ENCODE results near the gene ZFYVE28.

The ZFYVE28 gene

GRCh38 chr4:2441393-2442174, 23.1 kb upstream of the ZFYVE28 start:
- ChIA-PET POLR2A (interaction anchor here (0.7 to 2.1 kb wide), 4 partner anchors 14 to 558 kb away, joined by 3 to 9 read pairs (median 3); partner anchors contain the start of gene RNF4), CTCF (interaction anchor here (0.7 to 2.3 kb wide), 8 partner anchors 10 to 223 kb away, joined by 3 to 18 read pairs (median 4); partner anchors contain the start of gene RNF4)
- no peak for TF ChIP-seq ELF4 (IDR thresholded peaks at IDR 0.05)
- no peak for TF ChIP-seq CTBP1 (IDR thresholded peaks at IDR 0.05; ENCODE audit: borderline replicate concordance)
- no peak for TF ChIP-seq ARNT (IDR thresholded peaks at IDR 0.05)
- no peak for TF ChIP-seq HDGF (IDR thresholded peaks at IDR 0.05; ENCODE audit: borderline replicate concordance)
- TF ChIP-seq FOXM1 (IDR thresholded peaks at IDR 0.05; ENCODE audit: borderline replicate concordance): no peak
- no peak for TF ChIP-seq SUZ12 (IDR thresholded peaks at IDR 0.05)
- TF ChIP-seq NFRKB (IDR thresholded peaks at IDR 0.05): no peak
- no peak for TF ChIP-seq L3MBTL2 (conservative IDR thresholded peaks at IDR 0.05)
- TF ChIP-seq SP1 (IDR thresholded peaks at IDR 0.05): no peak
- TF ChIP-seq FOXA1 (IDR thresholded peaks at IDR 0.05): no peak
- TF ChIP-seq PKNOX1 (IDR thresholded peaks at IDR 0.05): no peak
- TF ChIP-seq LEF1 (IDR thresholded peaks at IDR 0.05; ENCODE audit: borderline replicate concordance): no peak
- TF ChIP-seq FOXK2 (IDR thresholded peaks at IDR 0.05): no peak
- peak; percentile 91 for DNase-seq (ENCODE audit: extremely low spot score)

GRCh38 chr4:2438822-2439718, 20.6 kb upstream of the ZFYVE28 start:
- CTCF ChIA-PET: no interaction called here
- POLR2A ChIA-PET: no interaction called here
- no peak for TF ChIP-seq NFRKB (IDR thresholded peaks at IDR 0.05)
- no peak for TF ChIP-seq L3MBTL2 (conservative IDR thresholded peaks at IDR 0.05)
- no peak for TF ChIP-seq SUZ12 (IDR thresholded peaks at IDR 0.05)
- TF ChIP-seq FOXA1 (IDR thresholded peaks at IDR 0.05): no peak
- TF ChIP-seq TARDBP (IDR thresholded peaks at IDR 0.05): no peak
- no peak for TF ChIP-seq FOXM1 (IDR thresholded peaks at IDR 0.05; ENCODE audit: borderline replicate concordance)
- TF ChIP-seq BHLHE40 (IDR thresholded peaks at IDR 0.05; ENCODE audit: borderline replicate concordance): no peak
- no peak for TF ChIP-seq ELF4 (IDR thresholded peaks at IDR 0.05)
- no peak for TF ChIP-seq CTBP1 (IDR thresholded peaks at IDR 0.05; ENCODE audit: borderline replicate concordance)
- no peak for TF ChIP-seq ARNT (IDR thresholded peaks at IDR 0.05)
- TF ChIP-seq SP1 (IDR thresholded peaks at IDR 0.05): no peak
- TF ChIP-seq PKNOX1 (IDR thresholded peaks at IDR 0.05): no peak
- no peak for TF ChIP-seq FOXK2 (IDR thresholded peaks at IDR 0.05)
- TF ChIP-seq HDGF (IDR thresholded peaks at IDR 0.05; ENCODE audit: borderline replicate concordance): no peak
- TF ChIP-seq LEF1 (IDR thresholded peaks at IDR 0.05; ENCODE audit: borderline replicate concordance): no peak
- no peak for TF ChIP-seq ZNF384 (IDR thresholded peaks at IDR 0.05)
- no peak for DNase-seq (ENCODE audit: extremely low spot score)

- ChIA-PET CTCF (no interaction called here), POLR2A (interaction anchor here (0.8 kb wide), 1 partner anchor 31 kb away, joined by 3 read pairs; the partner anchor contains the start of gene RNF4)
- TF ChIP-seq SP1 (IDR thresholded peaks at IDR 0.05) (no peak), FOXA1 (IDR thresholded peaks at IDR 0.05) (no peak), L3MBTL2 (conservative IDR thresholded peaks at IDR 0.05) (no peak), ELF4 (IDR thresholded peaks at IDR 0.05) (no peak), NFRKB (IDR thresholded peaks at IDR 0.05) (no peak), SUZ12 (IDR thresholded peaks at IDR 0.05) (no peak)
- no peak for DNase-seq (ENCODE audit: extremely low spot score)
Measured at GRCh38 chr4:2437475-2438215, 19.2 kb upstream of the ZFYVE28 start.

GRCh38 chr4:2436761-2437474, 18.5 kb upstream of the ZFYVE28 start:
- ChIA-PET POLR2A (interaction anchor here (0.7 to 1.4 kb wide), 2 partner anchors 32 to 100 kb away, joined by 3 read pairs; partner anchors contain the start of genes FAM193A and RNF4), CTCF (interaction anchor here (1.4 kb wide), 1 partner anchor 217 kb away, joined by 5 read pairs; no protein-coding TSS in a partner anchor)
- no peak for DNase-seq (ENCODE audit: extremely low spot score)
- TF ChIP-seq PKNOX1 (IDR thresholded peaks at IDR 0.05) (no peak), ARNT (IDR thresholded peaks at IDR 0.05) (no peak), ELF4 (IDR thresholded peaks at IDR 0.05) (no peak), TARDBP (IDR thresholded peaks at IDR 0.05) (no peak), SUZ12 (IDR thresholded peaks at IDR 0.05) (no peak), CTBP1 (IDR thresholded peaks at IDR 0.05; ENCODE audit: borderline replicate concordance) (no peak), FOXK2 (IDR thresholded peaks at IDR 0.05) (no peak), FOXM1 (IDR thresholded peaks at IDR 0.05; ENCODE audit: borderline replicate concordance) (no peak), L3MBTL2 (conservative IDR thresholded peaks at IDR 0.05) (no peak), SP1 (IDR thresholded peaks at IDR 0.05) (no peak), ZNF384 (IDR thresholded peaks at IDR 0.05) (no peak), NFRKB (IDR thresholded peaks at IDR 0.05) (no peak), HDGF (IDR thresholded peaks at IDR 0.05; ENCODE audit: borderline replicate concordance) (no peak), LEF1 (IDR thresholded peaks at IDR 0.05; ENCODE audit: borderline replicate concordance) (no peak), BHLHE40 (IDR thresholded peaks at IDR 0.05; ENCODE audit: borderline replicate concordance) (no peak), FOXA1 (IDR thresholded peaks at IDR 0.05) (no peak)

Data from HEK293T (cell line).